ENCODE data around the gene AOPEP.

DNA sequence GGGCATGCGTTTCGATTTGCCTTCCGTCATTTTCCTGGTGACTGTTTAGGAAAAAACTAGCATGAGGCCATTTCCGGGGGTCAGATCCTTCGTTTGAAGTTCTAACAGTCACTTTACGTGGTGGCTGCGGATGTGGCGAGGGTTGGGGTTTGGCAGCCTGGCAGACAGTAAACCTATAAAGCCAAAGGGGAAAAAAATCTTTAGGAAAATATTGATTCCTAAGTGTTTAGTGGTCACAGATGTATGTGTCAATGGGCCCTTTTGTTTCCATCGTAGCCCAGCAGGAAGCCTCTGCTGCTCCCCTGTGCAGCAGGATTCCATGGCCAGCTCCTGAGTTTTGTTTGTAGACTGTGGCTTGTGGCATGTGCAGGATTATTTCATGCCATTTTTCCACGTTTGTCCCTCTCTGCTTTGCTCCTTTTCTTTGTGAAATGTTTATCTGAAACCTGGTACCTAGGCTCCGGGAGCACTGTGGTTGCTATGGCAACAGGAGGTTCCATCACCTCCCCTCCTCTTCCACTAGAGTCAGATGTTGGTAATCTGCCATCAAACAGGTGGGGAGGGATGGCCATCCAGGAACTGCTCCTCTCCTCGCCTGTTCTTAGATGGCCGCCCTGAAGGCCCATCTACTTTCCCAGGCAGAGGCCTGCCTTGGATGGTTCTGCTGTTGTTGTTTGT is 202.3 kb downstream of the AOPEP start:
- TF ChIP-seq, protein P1, sequence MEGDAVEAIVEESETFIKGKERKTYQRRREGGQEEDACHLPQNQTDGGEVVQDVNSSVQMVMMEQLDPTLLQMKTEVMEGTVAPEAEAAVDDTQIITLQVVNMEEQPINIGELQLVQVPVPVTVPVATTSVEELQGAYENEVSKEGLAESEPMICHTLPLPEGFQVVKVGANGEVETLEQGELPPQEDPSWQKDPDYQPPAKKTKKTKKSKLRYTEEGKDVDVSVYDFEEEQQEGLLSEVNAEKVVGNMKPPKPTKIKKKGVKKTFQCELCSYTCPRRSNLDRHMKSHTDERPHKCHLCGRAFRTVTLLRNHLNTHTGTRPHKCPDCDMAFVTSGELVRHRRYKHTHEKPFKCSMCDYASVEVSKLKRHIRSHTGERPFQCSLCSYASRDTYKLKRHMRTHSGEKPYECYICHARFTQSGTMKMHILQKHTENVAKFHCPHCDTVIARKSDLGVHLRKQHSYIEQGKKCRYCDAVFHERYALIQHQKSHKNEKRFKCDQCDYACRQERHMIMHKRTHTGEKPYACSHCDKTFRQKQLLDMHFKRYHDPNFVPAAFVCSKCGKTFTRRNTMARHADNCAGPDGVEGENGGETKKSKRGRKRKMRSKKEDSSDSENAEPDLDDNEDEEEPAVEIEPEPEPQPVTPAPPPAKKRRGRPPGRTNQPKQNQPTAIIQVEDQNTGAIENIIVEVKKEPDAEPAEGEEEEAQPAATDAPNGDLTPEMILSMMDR (CRISPR knock-in tag; IDR thresholded peaks at IDR 0.05), result no peak
- TF ChIP-seq RBM39 (IDR thresholded peaks at IDR 0.05; ENCODE audit: low read depth, low read length, poor library complexity, severe bottlenecking) (no peak), ZNF367 (CRISPR knock-in tag; IDR thresholded peaks at IDR 0.05; ENCODE audit: borderline replicate concordance) (no peak), ZNF256 (CRISPR knock-in tag; conservative IDR thresholded peaks at IDR 0.05) (no peak), SMC3 (IDR thresholded peaks at IDR 0.05; ENCODE audit: low read length) (no peak), GABPA (IDR thresholded peaks at IDR 0.05; ENCODE audit: low read depth, low read length) (no peak), GABPA (CRISPR knock-in tag; IDR thresholded peaks at IDR 0.05; ENCODE audit: low read depth) (no peak), SNAPC5 (CRISPR knock-in tag; IDR thresholded peaks at IDR 0.05; ENCODE audit: borderline replicate concordance) (no peak), GLI4 (CRISPR knock-in tag; IDR thresholded peaks at IDR 0.05; ENCODE audit: borderline replicate concordance) (no peak), ZMYM4 (CRISPR knock-in tag; IDR thresholded peaks at IDR 0.05) (peak; percentile 37; the same call in 1 of the 2 replicates), ONECUT2 (CRISPR knock-in tag; IDR thresholded peaks at IDR 0.05) (no peak), AGO1 (IDR thresholded peaks at IDR 0.05; ENCODE audit: low read depth, low read length, poor library complexity, severe bottlenecking) (no peak), GTF2F1 (IDR thresholded peaks at IDR 0.05; ENCODE audit: low read length) (no peak)
- TF ChIP-seq, protein P2, sequence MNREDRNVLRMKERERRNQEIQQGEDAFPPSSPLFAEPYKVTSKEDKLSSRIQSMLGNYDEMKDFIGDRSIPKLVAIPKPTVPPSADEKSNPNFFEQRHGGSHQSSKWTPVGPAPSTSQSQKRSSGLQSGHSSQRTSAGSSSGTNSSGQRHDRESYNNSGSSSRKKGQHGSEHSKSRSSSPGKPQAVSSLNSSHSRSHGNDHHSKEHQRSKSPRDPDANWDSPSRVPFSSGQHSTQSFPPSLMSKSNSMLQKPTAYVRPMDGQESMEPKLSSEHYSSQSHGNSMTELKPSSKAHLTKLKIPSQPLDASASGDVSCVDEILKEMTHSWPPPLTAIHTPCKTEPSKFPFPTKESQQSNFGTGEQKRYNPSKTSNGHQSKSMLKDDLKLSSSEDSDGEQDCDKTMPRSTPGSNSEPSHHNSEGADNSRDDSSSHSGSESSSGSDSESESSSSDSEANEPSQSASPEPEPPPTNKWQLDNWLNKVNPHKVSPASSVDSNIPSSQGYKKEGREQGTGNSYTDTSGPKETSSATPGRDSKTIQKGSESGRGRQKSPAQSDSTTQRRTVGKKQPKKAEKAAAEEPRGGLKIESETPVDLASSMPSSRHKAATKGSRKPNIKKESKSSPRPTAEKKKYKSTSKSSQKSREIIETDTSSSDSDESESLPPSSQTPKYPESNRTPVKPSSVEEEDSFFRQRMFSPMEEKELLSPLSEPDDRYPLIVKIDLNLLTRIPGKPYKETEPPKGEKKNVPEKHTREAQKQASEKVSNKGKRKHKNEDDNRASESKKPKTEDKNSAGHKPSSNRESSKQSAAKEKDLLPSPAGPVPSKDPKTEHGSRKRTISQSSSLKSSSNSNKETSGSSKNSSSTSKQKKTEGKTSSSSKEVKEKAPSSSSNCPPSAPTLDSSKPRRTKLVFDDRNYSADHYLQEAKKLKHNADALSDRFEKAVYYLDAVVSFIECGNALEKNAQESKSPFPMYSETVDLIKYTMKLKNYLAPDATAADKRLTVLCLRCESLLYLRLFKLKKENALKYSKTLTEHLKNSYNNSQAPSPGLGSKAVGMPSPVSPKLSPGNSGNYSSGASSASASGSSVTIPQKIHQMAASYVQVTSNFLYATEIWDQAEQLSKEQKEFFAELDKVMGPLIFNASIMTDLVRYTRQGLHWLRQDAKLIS (CRISPR knock-in tag; IDR thresholded peaks at IDR 0.05), result no peak
